Measurements from ENCODE around the gene SAMD14. TPM values are rescaled to one million over a fixed set of nuclear protein-coding genes. Genes with fewer than 3 reads are reported as not detected.

SAMD14 gene
- total and polyA plus RNA-seq, 2 of the 4 experiments (the other 2 are of a cell fraction), result 1.4 to 6.2 TPM

- Histone ChIP-seq H3K36me3 (ENCODE audit: control insufficient read depth, insufficient read depth, low read length) (peaks cover 32% of the 10 kb centered on the region), H3K27me3 (ENCODE audit: control insufficient read depth, insufficient read depth, low read length) (no peaks in the 10 kb centered on the region), H3K79me1 (ENCODE audit: low read depth in 1 of 2, low read length in 2 of 2) (peaks cover 52 to 86% of the 10 kb centered on the region in 2 experiments), H4K5ac (ENCODE audit: low read depth, low read length) (no peak overlapping the region), H3K23ac (ENCODE audit: low read depth, low read length) (no peak overlapping the region), H2BK15ac (ENCODE audit: low read depth, low read length) (no peak overlapping the region), H3K18ac (ENCODE audit: low read depth, low read length) (no peak overlapping the region), H4K20me1 (ENCODE audit: insufficient read depth, low read length) (no peaks in the 10 kb centered on the region), H2BK120ac (ENCODE audit: low read depth, low read length) (no peak overlapping the region), H3K14ac (replicated peaks; ENCODE audit: low read depth, low read length) (no peak overlapping the region), H3K56ac (ENCODE audit: extremely low read depth, insufficient read depth, low read length) (no peak overlapping the region), H3K9me3 (ENCODE audit: control insufficient read depth, insufficient read depth, low read length) (no peaks in the 10 kb centered on the region), H3K27ac (ENCODE audit: insufficient read depth, low read length) (no peak overlapping the region), H3K4ac (ENCODE audit: low read depth, low read length) (no peak overlapping the region), H2BK5ac (ENCODE audit: low read depth, low read length, poor library complexity, severe bottlenecking) (no peak overlapping the region), H3K4me1 (ENCODE audit: control insufficient read depth, insufficient read depth, low read length) (peaks cover 26% of the 10 kb centered on the region), H3K4me3 (ENCODE audit: insufficient read depth, low read depth, low read length) (no peak overlapping the region), H4K91ac (ENCODE audit: insufficient read depth, low read depth, low read length) (no peak overlapping the region; the same call in 1 of the 2 replicates), H3K9me1 (ENCODE audit: insufficient read depth, low read length) (peaks cover 41% of the 10 kb centered on the region), H3K9ac (ENCODE audit: low read depth, low read length) (no peak overlapping the region), H3K4me2 (ENCODE audit: low read depth, low read length) (no peak overlapping the region), H4K8ac (ENCODE audit: low read depth in 2 of 2, low read length in 2 of 2) (no peak overlapping the region), H2AK9ac (replicated peaks; ENCODE audit: low read depth, low read length, poor library complexity) (no peak overlapping the region), H2AFZ (replicated peaks; ENCODE audit: low read length, poor library complexity) (no peak overlapping the region), H2AK5ac (ENCODE audit: low read depth, low read length) (peak overlapping the region; percentile 36), H2BK20ac (ENCODE audit: low read depth, low read length) (no peak overlapping the region)
- dilution Hi-C loops (cut with HindIII; ENCODE audit: low sequenced_read_pairs, unreplicated experiment) (no loop called here), in situ Hi-C loops (cut with MboI; ENCODE audit: low sequenced_read_pairs) (no loop called here), intact Hi-C loops (cut with micrococcal nuclease) (loop anchor here (2.0 to 10.0 kb wide), 2 partner anchors 41 to 873 kb away; no protein-coding TSS in a partner anchor)
- no peak for TF ChIP-seq RCOR1 (IDR thresholded peaks at IDR 0.05; ENCODE audit: insufficient replicate concordance, low read length)
- TF ChIP-seq RAD21 (IDR thresholded peaks at IDR 0.05; ENCODE audit: low read length), result no peak
- no peak for TF ChIP-seq NFE2L2 (IDR thresholded peaks at IDR 0.05; ENCODE audit: low read depth, low read length)
- no peak for TF ChIP-seq ELK1 (IDR thresholded peaks at IDR 0.05; ENCODE audit: borderline replicate concordance, low read depth, low read length)
- TF ChIP-seq SMC3 (IDR thresholded peaks at IDR 0.05; ENCODE audit: low read depth, low read length), result no peak
- no peak for TF ChIP-seq MAFK (IDR thresholded peaks at IDR 0.05; ENCODE audit: low read depth, low read length)
- TF ChIP-seq MAZ (IDR thresholded peaks at IDR 0.05; ENCODE audit: borderline replicate concordance, low read depth, low read length), result no peak
- TF ChIP-seq RFX5 (IDR thresholded peaks at IDR 0.05; ENCODE audit: low read depth, low read length), result no peak
- no peak for TF ChIP-seq CEBPB (IDR thresholded peaks at IDR 0.05; ENCODE audit: low read depth, low read length)
- no peak for TF ChIP-seq MXI1 (IDR thresholded peaks at IDR 0.05; ENCODE audit: borderline replicate concordance, low read depth, low read length)
- TF ChIP-seq BHLHE40 (IDR thresholded peaks at IDR 0.05; ENCODE audit: low read depth, low read length), result no peak
- no peak for TF ChIP-seq POLR2A (IDR thresholded peaks at IDR 0.05; ENCODE audit: low read depth, low read length)
- no peak for TF ChIP-seq CHD1 (IDR thresholded peaks at IDR 0.05; ENCODE audit: low read depth, low read length)
- no peak for TF ChIP-seq CTCF (conservative IDR thresholded peaks at IDR 0.05; ENCODE audit: low read depth, low read length)
- TF ChIP-seq USF2 (IDR thresholded peaks at IDR 0.05; ENCODE audit: low read depth, low read length), result no peak
- TF ChIP-seq FOS (IDR thresholded peaks at IDR 0.05; ENCODE audit: low read depth, low read length), result no peak
- WGBS, 2 experiments (ENCODE audit: extremely low coverage in 2 of 2, insufficient read length in 1 of 2), result 100% methylated on average over 4 of the region's 13 CpGs; no CpG with 5 or more reads in 1 of the 2 experiments
- ChIA-PET POLR2A (ENCODE audit: unreplicated experiment) (no interaction called here), CTCF (no interaction called here)
- DNase-seq (no peak), ATAC-seq (ENCODE audit: low read depth) (no peak)
- no TSS peak for BruUV-seq (replicated peaks)
Observed at GRCh38 chr17:50067996-50068395, 62.0 kb downstream of the SAMD14 start.
